HCT116 (cell line): ENCODE data around the gene ALDH3A1.

Source experiments
- CTCF ChIP-seq, 3 experiments: fragments of 200-600 bp in 1 of 3; sonication (generic) in 1 of 3; IDR thresholded peaks in 2 of 3; conservative IDR thresholded peaks in 1 of 3; 2 replicates each; pipeline ENCODE4 v1.5.1; 2012 to 2017; ENCODE audit warnings: low read depth in 2 of 3, low read length in 2 of 3, antibody characterized with exemption in 1 of 3, borderline replicate concordance in 1 of 3, control low read depth in 1 of 3, mild to moderate bottlenecking in 1 of 3, mixed read lengths in 1 of 3, mixed run types in 1 of 3, moderate library complexity in 1 of 3; ENCODE audit not compliant: insufficient read depth in 1 of 3
- EZH2 ChIP-seq: fragments of 200-600 bp; sonication (generic); IDR thresholded peaks from 2 replicates; pipeline ENCODE4 v1.6.1; 2017; ENCODE audit warnings: antibody characterized with exemption, mixed run types
- MAX ChIP-seq: IDR thresholded peaks from 2 replicates; pipeline ENCODE4 v1.6.1; 2012
- POLR2A ChIP-seq: IDR thresholded peaks from 2 replicates; pipeline ENCODE4 v1.7.0; 2011; ENCODE audit warnings: borderline replicate concordance; ENCODE audit not compliant: insufficient read depth, insufficient read length; ENCODE audit errors: extremely low read depth

- TF ChIP-seq POLR2A (no peak), MAX (no peak), EZH2 (no peak), CTCF (IDR thresholded peaks at IDR 0.05 in 2 of 3, conservative IDR thresholded peaks at IDR 0.05 in 1 of 3; ENCODE audit: borderline replicate concordance in 1 of 3, insufficient read depth in 1 of 3, low read depth in 2 of 3, low read length in 2 of 3) (no peak)
Observed at GRCh38 chr17:19733953-19734526, 14.1 kb downstream of the ALDH3A1 start.
